HepG2 (cell line): Measurements from ENCODE around the gene NADK2. TPM values are rescaled to one million over a fixed set of nuclear protein-coding genes. Genes with fewer than 3 reads are reported as not detected.

ENCODE experiments used
- ARID4A ChIP-seq: sonication (generic); formaldehyde crosslinking; IDR thresholded peaks from 2 replicates; pipeline ENCODE4 v1.5.0; 2020; ENCODE audit warnings: mild to moderate bottlenecking, missing genetic modification reagents, borderline replicate concordance
- ATRX ChIP-seq: sonication (generic); formaldehyde crosslinking; IDR thresholded peaks from 2 replicates; pipeline ENCODE4 v1.4.0; 2020; ENCODE audit warnings: missing genetic modification reagents, borderline replicate concordance
- ELF1 ChIP-seq: sonication (generic); formaldehyde crosslinking; IDR thresholded peaks from 2 replicates; pipeline ENCODE4 v1.4.0; 2020; ENCODE audit warnings: missing genetic modification reagents
- HMGA1 ChIP-seq: sonication (generic); formaldehyde crosslinking; conservative IDR thresholded peaks from 2 replicates; pipeline ENCODE4 v1.4.0; 2020; ENCODE audit warnings: missing genetic modification reagents
- HOXD1 ChIP-seq: sonication (generic); formaldehyde crosslinking; IDR thresholded peaks from 2 replicates; pipeline ENCODE4 v1.5.0; 2020; ENCODE audit warnings: missing genetic modification reagents
- IKZF4 ChIP-seq: sonication (generic); formaldehyde crosslinking; IDR thresholded peaks from 2 replicates; pipeline ENCODE4 v1.5.1; 2020; ENCODE audit warnings: borderline replicate concordance, mild to moderate bottlenecking, low read depth, missing genetic modification reagents; ENCODE audit errors: not compliant biosample characterization
- NAIF1 ChIP-seq: sonication (generic); formaldehyde crosslinking; IDR thresholded peaks from 2 replicates; pipeline ENCODE4 v1.5.0; 2020; ENCODE audit warnings: mild to moderate bottlenecking, missing genetic modification reagents, borderline replicate concordance
- ZGPAT ChIP-seq: IDR thresholded peaks from 2 replicates; pipeline ENCODE4 v1.6.1; 2016; ENCODE audit warnings: mild to moderate bottlenecking
- ZNF225 ChIP-seq: sonication (generic); formaldehyde crosslinking; IDR thresholded peaks from 2 replicates; pipeline ENCODE4 v1.4.0; 2020; ENCODE audit warnings: mild to moderate bottlenecking, missing genetic modification reagents
- ZNF790 ChIP-seq: sonication (generic); formaldehyde crosslinking; IDR thresholded peaks from 2 replicates; pipeline ENCODE4 v1.8.0; 2022; ENCODE audit warnings: missing genetic modification reagents, mild to moderate bottlenecking, borderline replicate concordance
- polyA plus RNA-seq, 8 experiments: library from polyadenylated mRNA; depleted of rRNA in 3 of 8; stranded (reverse) in 7 of 8; unstranded in 1 of 8; fragments of >200 nt; fragmentation: Illumina TruSeq in 4 of 8; extraction: Trizol in 4 of 8; gene quantifications; 2 replicates each; pipeline versions ENCODE4 v1.2.1 to v1.2.3, GENCODE V29; 2011 to 2016; ENCODE audit warnings: low read depth in 4 of 8, missing spikeins in 1 of 8, mixed read lengths in 1 of 8; ENCODE audit not compliant: insufficient read depth in 1 of 8
- total RNA-seq, 5 experiments: library from RNA; depleted of rRNA; stranded (reverse); fragments of >200 nt; fragmentation: Illumina TruSeq; extraction: Trizol; gene quantifications; 2 replicates each; pipeline ENCODE4 v1.2.3, GENCODE V29; 2016; ENCODE audit warnings: low read depth in 1 of 5
- TF ChIP-seq, protein P1 (sequence below): sonication (generic); formaldehyde crosslinking; IDR thresholded peaks from 2 replicates; pipeline ENCODE4 v1.5.0; 2020; ENCODE audit warnings: mild to moderate bottlenecking, missing genetic modification reagents, borderline replicate concordance
- TF ChIP-seq, protein P2 (sequence below): sonication (generic); formaldehyde crosslinking; IDR thresholded peaks from 2 replicates; pipeline ENCODE4 v1.4.0; 2020; ENCODE audit warnings: missing genetic modification reagents, low read depth, mild to moderate bottlenecking, borderline replicate concordance

NADK2 gene
- total and polyA plus RNA-seq, 2 of the 13 experiments (the other 11 are each of a cell fraction or from before 2014, with no cell fraction given) = 13.9 to 71.4 TPM

GRCh38 chr5:36206913-36207312, 34.8 kb downstream of the NADK2 start (continued):
- TF ChIP-seq ELF1 (no peak), HOXD1 (CRISPR knock-in tag) (no peak), ARID4A (CRISPR knock-in tag) (no peak), NAIF1 (CRISPR knock-in tag) (no peak), ZNF225 (CRISPR knock-in tag) (no peak), ATRX (CRISPR knock-in tag) (no peak), HMGA1 (CRISPR knock-in tag) (no peak), IKZF4 (CRISPR knock-in tag) (no peak), ZGPAT (no peak), ZNF790 (CRISPR knock-in tag) (no peak)
- TF ChIP-seq, protein P1, sequence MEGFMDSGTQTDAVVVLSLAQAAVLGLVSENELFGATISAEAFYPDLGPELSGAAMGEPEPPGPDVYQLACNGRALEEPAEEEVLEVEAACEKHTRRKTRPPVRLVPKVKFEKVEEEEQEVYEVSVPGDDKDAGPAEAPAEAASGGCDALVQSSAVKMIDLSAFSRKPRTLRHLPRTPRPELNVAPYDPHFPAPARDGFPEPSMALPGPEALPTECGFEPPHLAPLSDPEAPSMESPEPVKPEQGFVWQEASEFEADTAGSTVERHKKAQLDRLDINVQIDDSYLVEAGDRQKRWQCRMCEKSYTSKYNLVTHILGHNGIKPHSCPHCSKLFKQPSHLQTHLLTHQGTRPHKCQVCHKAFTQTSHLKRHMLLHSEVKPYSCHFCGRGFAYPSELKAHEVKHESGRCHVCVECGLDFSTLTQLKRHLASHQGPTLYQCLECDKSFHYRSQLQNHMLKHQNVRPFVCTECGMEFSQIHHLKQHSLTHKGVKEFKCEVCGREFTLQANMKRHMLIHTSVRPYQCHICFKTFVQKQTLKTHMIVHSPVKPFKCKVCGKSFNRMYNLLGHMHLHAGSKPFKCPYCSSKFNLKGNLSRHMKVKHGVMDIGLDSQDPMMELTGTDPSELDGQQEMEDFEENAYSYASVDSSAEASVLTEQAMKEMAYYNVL = no peak
- TF ChIP-seq, protein P2, sequence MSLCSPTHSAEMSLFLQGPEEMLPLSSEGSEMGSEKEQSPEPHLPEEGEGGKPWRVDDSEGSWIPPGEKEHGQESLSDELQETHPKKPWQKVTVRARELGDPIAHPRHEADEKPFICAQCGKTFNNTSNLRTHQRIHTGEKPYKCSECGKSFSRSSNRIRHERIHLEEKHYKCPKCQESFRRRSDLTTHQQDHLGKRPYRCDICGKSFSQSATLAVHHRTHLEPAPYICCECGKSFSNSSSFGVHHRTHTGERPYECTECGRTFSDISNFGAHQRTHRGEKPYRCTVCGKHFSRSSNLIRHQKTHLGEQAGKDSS = no peak
- TF ChIP-seq, all 625 proteins: peak for 0
